HG02885 (cell line): ENCODE data around the gene QARS1.

ENCODE experiments used
- ATAC-seq: cut with Tn5 transposase; IDR thresholded peaks from one replicate; pipeline ENCODE4 v1.9.1; 2021; ENCODE audit warnings: mild to moderate bottlenecking; ENCODE audit not compliant: unreplicated experiment, poor library complexity

The QARS1 gene

DNA sequence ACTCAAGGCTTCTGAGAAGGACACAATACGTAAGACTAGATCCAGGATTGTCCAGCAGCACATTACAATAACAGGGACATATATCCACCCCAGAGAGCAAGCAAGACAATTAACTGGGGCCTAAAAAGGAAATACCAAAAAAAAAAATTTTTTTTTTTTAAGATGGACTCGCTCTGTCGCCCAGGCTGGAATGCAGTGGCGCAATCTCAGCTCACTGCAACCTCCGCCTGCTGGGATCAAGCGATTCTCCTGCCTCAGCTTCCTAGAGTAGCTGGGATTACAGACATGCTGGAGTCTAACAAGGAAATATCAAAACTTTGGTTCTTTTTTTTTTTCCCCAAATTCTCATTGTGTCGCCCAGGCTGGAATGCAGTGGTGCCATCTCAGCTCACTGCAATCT lies 46.5 kb downstream of the QARS1 start:
- no peak for ATAC-seq

- no peak for ATAC-seq
Observed at GRCh38 chr3:49057268-49057667, 47.3 kb downstream of the QARS1 start.

- ATAC-seq, result no peak
Observed at GRCh38 chr3:49054344-49054862, 50.2 kb downstream of the QARS1 start.

- ATAC-seq, result no peak
Observed at GRCh38 chr3:49053543-49053942, 51.0 kb downstream of the QARS1 start.
